Neural crest cell (in vitro differentiated cells): ENCODE measurements around the gene ATG5. TPM values are rescaled to one million over a fixed set of nuclear protein-coding genes. Genes with fewer than 3 reads are reported as not detected.

Experiments
- DNase-seq: peaks from one replicate; pipeline ENCODE4 v3.0.0; 2021; ENCODE audit warnings: low read depth, mixed read lengths, low spot score
- H3K27ac Mint-ChIP-seq: one replicate; pipeline ENCODE4 v1.8.0; 2021; ENCODE audit warnings: mild to moderate bottlenecking, mixed read lengths; ENCODE audit not compliant: unreplicated experiment
- H3K27me3 Mint-ChIP-seq: 2 replicates; pipeline ENCODE4 v1.8.0; 2021; ENCODE audit warnings: low read depth, mild to moderate bottlenecking, mixed read lengths
- H3K36me3 Mint-ChIP-seq: 2 replicates; pipeline ENCODE4 v1.8.0; 2021; ENCODE audit warnings: low read depth, mild to moderate bottlenecking, mixed read lengths
- H3K4me1 Mint-ChIP-seq: 2 replicates; pipeline ENCODE4 v1.8.0; 2021; ENCODE audit warnings: mixed read lengths
- H3K4me3 Mint-ChIP-seq: one replicate; pipeline ENCODE4 v1.8.0; 2021; ENCODE audit warnings: mild to moderate bottlenecking, mixed read lengths
- H3K9me3 Mint-ChIP-seq: 2 replicates; pipeline ENCODE4 v1.8.0; 2021; ENCODE audit warnings: mixed read lengths
- total RNA-seq: library from RNA; stranded (reverse); gene quantifications from 2 replicates; pipeline ENCODE4 v1.2.1, GENCODE V29; 2021
- TF ChIP-seq, protein P1 (sequence below): fragments of 200-600 bp; sonication (generic); conservative IDR thresholded peaks from 2 replicates; pipeline ENCODE4 v1.5.0; 2021; ENCODE audit warnings: antibody characterized with exemption, mild to moderate bottlenecking

Gene ATG5
- total RNA-seq, 1 donor from 2014 or later = 22.5 TPM

DNA sequence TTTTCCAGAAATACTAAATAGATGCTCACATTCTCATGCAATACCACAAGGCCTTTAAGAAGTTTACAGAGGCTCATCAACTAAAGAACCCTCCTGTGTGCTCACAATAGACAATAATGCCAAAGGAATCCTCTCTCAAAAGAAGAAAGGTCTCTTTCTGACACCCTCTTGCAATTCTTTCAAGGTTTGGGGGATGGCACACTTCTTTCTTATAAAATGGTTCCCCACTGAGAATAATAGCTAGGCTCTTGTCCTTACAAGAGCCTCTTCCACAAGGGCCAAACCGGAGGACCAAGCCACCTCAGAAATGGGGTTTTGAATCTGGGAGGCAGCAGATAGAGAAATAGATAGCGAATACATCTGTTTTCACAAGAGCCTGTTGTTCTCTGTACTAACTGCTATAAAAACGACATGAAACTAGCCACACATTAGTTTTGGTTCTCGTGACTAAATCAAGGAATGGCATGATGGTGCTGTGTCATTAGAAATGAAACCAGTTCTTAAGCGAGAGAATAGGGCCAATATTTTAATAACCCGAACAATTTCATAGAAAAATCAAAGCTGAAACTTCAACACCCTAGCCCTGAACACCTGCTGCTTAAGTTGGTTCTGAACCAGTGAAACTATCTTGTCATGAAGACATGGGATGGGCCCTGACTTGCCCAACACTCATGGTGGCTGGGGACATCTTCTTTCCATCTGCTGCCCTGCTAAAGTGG, 158.3 kb downstream of the ATG5 start:
- Mint-ChIP-seq H3K36me3 (no peaks in the 10 kb centered on the region), H3K4me1 (peaks cover 30% of the 10 kb centered on the region), H3K4me3 (no peak overlapping the region), H3K27ac (no peak overlapping the region), H3K9me3 (peaks cover 2% of the 10 kb centered on the region), H3K27me3 (peaks cover 6% of the 10 kb centered on the region)
- DNase-seq = no peak
- TF ChIP-seq, protein P1, sequence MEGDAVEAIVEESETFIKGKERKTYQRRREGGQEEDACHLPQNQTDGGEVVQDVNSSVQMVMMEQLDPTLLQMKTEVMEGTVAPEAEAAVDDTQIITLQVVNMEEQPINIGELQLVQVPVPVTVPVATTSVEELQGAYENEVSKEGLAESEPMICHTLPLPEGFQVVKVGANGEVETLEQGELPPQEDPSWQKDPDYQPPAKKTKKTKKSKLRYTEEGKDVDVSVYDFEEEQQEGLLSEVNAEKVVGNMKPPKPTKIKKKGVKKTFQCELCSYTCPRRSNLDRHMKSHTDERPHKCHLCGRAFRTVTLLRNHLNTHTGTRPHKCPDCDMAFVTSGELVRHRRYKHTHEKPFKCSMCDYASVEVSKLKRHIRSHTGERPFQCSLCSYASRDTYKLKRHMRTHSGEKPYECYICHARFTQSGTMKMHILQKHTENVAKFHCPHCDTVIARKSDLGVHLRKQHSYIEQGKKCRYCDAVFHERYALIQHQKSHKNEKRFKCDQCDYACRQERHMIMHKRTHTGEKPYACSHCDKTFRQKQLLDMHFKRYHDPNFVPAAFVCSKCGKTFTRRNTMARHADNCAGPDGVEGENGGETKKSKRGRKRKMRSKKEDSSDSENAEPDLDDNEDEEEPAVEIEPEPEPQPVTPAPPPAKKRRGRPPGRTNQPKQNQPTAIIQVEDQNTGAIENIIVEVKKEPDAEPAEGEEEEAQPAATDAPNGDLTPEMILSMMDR = no peak

DNA sequence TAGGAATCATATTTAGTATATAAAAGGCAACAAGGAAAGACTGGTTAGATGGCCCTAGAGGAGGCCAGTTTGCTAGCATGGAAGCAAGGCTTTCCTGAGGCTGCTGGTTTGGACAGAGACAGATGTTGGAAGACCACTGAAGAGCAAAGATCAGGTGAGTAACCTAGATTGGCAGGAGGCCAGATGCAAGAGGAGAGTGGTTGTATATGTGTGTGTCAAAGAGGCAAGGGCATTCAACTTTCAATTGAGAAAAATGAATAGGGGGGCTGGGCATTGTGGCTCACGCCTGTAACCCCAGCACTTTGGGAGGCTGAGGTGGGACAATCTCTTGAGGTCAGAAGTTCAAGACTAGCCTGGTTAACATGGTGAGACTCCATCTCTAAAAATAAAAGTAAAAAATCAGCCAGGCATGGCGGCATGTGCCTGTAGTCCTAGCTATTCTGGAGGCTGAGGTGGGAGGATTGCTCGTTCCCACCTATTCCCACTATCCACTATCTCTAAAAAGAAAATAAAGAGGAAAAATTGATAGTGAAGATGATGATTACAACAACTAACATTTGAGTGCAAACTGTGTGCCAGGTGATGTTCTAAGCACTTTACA, 159.6 kb downstream of the ATG5 start:
- no peaks in the 10 kb centered on the region for H3K36me3 Mint-ChIP-seq
- DNase-seq = no peak
- no peak overlapping the region for H3K4me3 Mint-ChIP-seq
- H3K27me3 Mint-ChIP-seq = peaks cover 6% of the 10 kb centered on the region
- H3K27ac Mint-ChIP-seq = no peak overlapping the region
- TF ChIP-seq, protein P1 = no peak
- peaks cover 30% of the 10 kb centered on the region for H3K4me1 Mint-ChIP-seq
- peaks cover 2% of the 10 kb centered on the region for H3K9me3 Mint-ChIP-seq

DNA sequence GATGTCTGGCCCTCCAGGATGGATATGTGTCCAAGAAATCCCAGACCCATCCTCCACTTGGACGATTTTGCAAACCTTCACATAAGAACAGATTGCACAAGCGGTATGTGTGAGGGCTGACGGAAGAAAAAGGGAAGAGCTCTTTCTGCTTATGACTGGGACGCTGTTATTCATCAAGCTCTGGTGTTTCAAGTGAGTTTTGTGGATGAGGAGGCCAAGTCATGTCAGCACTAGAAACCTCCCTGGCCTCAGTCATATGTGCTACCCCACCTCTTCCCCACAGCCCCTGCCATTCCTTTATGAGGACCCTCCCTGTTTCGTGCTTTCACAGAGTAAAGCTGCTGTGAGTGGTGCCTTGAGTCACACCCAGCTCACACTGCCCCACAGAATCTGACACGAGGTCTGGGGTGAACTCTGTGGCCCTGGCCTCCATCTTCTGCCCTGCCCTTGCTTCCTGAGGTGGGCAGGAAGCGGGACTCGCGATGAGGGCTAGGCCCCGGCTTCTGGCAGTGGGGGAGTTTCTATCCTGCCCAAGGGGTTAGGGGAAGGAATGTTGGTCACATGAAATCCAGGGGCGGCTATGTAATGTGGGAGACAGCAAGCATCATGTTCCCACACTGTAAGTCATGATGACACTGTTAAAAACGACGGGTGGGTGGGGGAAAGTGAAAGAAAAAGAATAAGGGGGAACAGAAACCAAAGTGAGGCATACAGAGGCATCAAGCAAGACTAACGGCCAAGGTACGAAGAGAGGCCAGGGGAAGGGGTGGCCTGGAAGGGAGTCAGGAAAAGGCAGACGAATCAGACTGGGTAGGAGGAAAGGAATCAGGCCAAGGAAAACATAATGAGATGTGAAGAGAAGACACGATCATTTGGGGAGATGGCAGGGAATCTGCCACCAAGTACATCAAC, 161.3 kb downstream of the ATG5 start:
- no peaks in the 10 kb centered on the region for H3K36me3 Mint-ChIP-seq
- H3K9me3 Mint-ChIP-seq = peaks cover 2% of the 10 kb centered on the region
- no peak overlapping the region for H3K4me3 Mint-ChIP-seq
- TF ChIP-seq, protein P1 = no peak
- H3K27me3 Mint-ChIP-seq = no peaks in the 10 kb centered on the region
- peaks cover 25% of the 10 kb centered on the region for H3K4me1 Mint-ChIP-seq
- no peak for DNase-seq
- peak overlapping the region; percentile 32 for H3K27ac Mint-ChIP-seq

DNA sequence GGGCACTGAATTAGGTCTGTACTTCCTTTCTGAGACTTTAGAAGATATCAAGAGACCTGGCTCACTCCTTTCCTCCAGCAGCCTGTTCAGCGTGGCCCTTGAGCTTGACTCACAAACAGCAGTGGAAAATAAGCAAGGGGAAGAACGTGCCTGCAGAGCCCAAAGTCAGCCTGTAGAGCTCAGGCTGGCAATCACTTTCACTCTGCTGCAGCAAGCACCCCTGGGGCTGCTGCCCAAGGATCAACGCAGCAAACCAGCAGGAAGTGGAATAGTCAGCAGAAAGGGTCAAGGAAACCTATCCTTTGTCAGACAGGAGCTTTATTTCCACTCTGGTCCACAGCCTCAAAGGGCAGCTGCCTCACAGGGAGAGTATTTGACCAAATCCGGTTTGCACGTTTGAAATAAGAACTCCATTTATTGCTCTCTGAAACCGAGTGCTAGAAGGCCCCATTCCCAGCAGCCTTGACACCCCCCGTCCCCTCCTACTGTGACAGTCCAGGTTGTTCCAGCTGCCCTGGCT, 162.1 kb downstream of the ATG5 start:
- no peaks in the 10 kb centered on the region for H3K36me3 Mint-ChIP-seq
- TF ChIP-seq, protein P1 = no peak
- peak overlapping the region; percentile 31 for H3K27ac Mint-ChIP-seq
- H3K9me3 Mint-ChIP-seq = peaks cover 2% of the 10 kb centered on the region
- H3K27me3 Mint-ChIP-seq = no peaks in the 10 kb centered on the region
- DNase-seq = no peak
- H3K4me3 Mint-ChIP-seq = no peak overlapping the region
- H3K4me1 Mint-ChIP-seq = peaks cover 25% of the 10 kb centered on the region

DNA sequence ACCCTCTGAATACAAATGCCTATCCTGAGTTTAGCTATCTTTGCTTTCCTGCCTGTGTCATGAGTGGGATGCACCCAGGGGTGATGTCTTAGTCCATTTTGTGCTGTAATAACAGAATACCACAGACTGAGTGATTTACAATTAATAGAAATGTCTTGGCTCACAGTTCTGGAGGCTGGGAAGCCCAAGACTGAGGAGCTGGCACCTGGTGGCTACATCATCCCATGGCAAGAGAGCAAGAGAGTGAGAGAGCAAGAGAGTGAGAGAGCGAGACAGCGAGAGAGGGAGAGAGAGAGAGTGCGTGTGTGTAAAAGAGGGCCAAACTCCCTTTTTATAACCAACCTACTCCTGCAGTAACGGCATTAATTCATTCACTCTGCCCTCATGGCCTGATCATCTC, 162.6 kb downstream of the ATG5 start:
- H3K36me3 Mint-ChIP-seq = no peaks in the 10 kb centered on the region
- TF ChIP-seq, protein P1 = no peak
- no peaks in the 10 kb centered on the region for H3K27me3 Mint-ChIP-seq
- H3K9me3 Mint-ChIP-seq = peaks cover 2% of the 10 kb centered on the region
- H3K4me1 Mint-ChIP-seq = peaks cover 25% of the 10 kb centered on the region
- H3K4me3 Mint-ChIP-seq = no peak overlapping the region
- H3K27ac Mint-ChIP-seq = no peak overlapping the region
- DNase-seq = no peak
